Measurements from ENCODE around the gene NLGN2. TPM values are rescaled to one million over a fixed set of nuclear protein-coding genes. Genes with fewer than 3 reads are reported as not detected.
A peak's percentile ranks its signal among the peaks of the same experiment; 100 is the strongest.

The NLGN2 gene
- total RNA-seq, 1 experiment from 2014 or later, result 76.7 TPM

DNA sequence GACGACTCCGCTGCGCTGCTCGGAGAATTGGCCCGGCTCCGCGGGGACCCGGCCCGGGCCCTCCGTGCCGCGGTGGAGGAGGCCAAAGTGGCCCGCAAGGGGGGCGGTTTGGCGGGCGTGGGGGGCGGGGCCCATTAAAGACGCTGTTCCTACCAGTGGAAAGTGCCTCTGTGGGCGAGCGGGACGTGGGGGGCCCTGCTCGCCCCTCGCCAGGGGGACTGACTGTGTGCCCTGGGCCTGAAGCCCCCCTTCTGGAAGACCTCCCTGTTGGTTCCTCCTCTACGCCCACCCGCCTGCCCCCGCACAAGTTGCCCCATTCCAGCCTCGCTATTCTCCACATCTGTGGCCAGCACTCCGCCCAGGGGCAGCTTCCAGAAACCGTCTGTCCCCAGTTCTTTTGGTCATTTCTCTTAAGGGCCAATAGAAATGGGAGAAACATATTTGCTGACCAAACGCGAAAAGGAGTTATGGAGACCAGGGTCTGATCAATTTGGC is 29.8 kb downstream of the NLGN2 start (continued):
- TF ChIP-seq, protein P1, sequence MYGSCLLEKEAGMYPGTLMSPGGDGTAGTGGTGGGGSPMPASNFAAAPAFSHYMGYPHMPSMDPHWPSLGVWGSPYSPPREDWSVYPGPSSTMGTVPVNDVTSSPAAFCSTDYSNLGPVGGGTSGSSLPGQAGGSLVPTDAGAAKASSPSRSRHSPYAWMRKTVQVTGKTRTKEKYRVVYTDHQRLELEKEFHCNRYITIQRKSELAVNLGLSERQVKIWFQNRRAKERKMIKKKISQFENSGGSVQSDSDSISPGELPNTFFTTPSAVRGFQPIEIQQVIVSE (CRISPR knock-in tag; IDR thresholded peaks at IDR 0.05; ENCODE audit: borderline replicate concordance), result no peak
- TF ChIP-seq, protein P2, sequence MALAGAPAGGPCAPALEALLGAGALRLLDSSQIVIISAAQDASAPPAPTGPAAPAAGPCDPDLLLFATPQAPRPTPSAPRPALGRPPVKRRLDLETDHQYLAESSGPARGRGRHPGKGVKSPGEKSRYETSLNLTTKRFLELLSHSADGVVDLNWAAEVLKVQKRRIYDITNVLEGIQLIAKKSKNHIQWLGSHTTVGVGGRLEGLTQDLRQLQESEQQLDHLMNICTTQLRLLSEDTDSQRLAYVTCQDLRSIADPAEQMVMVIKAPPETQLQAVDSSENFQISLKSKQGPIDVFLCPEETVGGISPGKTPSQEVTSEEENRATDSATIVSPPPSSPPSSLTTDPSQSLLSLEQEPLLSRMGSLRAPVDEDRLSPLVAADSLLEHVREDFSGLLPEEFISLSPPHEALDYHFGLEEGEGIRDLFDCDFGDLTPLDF (CRISPR knock-in tag; IDR thresholded peaks at IDR 0.05), result no peak
- TF ChIP-seq, protein P3, sequence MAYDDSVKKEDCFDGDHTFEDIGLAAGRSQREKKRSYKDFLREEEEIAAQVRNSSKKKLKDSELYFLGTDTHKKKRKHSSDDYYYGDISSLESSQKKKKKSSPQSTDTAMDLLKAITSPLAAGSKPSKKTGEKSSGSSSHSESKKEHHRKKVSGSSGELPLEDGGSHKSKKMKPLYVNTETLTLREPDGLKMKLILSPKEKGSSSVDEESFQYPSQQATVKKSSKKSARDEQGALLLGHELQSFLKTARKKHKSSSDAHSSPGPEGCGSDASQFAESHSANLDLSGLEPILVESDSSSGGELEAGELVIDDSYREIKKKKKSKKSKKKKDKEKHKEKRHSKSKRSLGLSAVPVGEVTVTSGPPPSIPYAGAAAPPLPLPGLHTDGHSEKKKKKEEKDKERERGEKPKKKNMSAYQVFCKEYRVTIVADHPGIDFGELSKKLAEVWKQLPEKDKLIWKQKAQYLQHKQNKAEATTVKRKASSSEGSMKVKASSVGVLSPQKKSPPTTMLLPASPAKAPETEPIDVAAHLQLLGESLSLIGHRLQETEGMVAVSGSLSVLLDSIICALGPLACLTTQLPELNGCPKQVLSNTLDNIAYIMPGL (CRISPR knock-in tag; IDR thresholded peaks at IDR 0.05), result no peak
- TF ChIP-seq GTF2I (CRISPR knock-in tag; conservative IDR thresholded peaks at IDR 0.05) (no peak), ZNF671 (CRISPR knock-in tag; IDR thresholded peaks at IDR 0.05) (no peak), RELA (CRISPR knock-in tag; IDR thresholded peaks at IDR 0.05; ENCODE audit: borderline replicate concordance) (no peak)
- TF ChIP-seq, protein P4, sequence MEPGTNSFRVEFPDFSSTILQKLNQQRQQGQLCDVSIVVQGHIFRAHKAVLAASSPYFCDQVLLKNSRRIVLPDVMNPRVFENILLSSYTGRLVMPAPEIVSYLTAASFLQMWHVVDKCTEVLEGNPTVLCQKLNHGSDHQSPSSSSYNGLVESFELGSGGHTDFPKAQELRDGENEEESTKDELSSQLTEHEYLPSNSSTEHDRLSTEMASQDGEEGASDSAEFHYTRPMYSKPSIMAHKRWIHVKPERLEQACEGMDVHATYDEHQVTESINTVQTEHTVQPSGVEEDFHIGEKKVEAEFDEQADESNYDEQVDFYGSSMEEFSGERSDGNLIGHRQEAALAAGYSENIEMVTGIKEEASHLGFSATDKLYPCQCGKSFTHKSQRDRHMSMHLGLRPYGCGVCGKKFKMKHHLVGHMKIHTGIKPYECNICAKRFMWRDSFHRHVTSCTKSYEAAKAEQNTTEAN (CRISPR knock-in tag; IDR thresholded peaks at IDR 0.05), result no peak
- TF ChIP-seq, protein P5, sequence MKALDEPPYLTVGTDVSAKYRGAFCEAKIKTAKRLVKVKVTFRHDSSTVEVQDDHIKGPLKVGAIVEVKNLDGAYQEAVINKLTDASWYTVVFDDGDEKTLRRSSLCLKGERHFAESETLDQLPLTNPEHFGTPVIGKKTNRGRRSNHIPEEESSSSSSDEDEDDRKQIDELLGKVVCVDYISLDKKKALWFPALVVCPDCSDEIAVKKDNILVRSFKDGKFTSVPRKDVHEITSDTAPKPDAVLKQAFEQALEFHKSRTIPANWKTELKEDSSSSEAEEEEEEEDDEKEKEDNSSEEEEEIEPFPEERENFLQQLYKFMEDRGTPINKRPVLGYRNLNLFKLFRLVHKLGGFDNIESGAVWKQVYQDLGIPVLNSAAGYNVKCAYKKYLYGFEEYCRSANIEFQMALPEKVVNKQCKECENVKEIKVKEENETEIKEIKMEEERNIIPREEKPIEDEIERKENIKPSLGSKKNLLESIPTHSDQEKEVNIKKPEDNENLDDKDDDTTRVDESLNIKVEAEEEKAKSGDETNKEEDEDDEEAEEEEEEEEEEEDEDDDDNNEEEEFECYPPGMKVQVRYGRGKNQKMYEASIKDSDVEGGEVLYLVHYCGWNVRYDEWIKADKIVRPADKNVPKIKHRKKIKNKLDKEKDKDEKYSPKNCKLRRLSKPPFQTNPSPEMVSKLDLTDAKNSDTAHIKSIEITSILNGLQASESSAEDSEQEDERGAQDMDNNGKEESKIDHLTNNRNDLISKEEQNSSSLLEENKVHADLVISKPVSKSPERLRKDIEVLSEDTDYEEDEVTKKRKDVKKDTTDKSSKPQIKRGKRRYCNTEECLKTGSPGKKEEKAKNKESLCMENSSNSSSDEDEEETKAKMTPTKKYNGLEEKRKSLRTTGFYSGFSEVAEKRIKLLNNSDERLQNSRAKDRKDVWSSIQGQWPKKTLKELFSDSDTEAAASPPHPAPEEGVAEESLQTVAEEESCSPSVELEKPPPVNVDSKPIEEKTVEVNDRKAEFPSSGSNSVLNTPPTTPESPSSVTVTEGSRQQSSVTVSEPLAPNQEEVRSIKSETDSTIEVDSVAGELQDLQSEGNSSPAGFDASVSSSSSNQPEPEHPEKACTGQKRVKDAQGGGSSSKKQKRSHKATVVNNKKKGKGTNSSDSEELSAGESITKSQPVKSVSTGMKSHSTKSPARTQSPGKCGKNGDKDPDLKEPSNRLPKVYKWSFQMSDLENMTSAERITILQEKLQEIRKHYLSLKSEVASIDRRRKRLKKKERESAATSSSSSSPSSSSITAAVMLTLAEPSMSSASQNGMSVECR (CRISPR knock-in tag; IDR thresholded peaks at IDR 0.05; ENCODE audit: borderline replicate concordance), result no peak

DNA sequence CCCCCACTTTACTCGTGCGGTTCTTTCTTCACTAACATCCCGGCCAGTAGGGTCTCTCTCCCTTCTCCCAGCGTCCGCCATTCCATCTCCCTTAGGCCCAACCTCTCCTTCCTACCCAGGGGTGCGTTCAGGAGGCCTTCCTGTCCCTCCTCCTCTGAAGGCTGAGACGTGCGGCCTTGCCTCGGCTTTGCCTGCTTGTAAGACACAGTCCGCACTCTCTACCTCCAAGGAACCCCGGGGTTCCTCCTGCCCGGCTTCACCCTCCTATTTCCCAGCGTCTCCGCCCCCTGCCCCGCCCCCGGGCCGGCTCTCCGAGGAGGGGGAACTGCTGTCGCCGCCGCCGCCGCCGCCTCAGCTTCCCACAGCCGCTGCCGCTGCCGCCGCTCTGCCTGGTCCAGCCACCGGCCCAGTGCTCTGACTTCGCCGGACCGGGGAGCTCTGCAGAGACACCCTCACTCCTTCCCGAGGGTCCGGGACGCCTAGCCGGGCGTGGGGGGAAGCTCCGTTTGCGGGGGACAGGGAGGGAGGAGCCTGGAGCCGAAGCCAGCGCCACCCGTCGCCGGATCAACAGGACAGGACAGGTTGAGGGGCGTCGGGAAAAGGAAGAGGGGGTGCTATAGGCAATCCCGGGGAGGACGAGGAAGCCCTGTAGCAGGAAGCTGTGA is 30.4 kb downstream of the NLGN2 start:
- no peaks in the 10 kb centered on the region for H3K9me3 Mint-ChIP-seq
- ATAC-seq, result peak; percentile 1
- H3K27ac Mint-ChIP-seq, result peak overlapping the region; percentile 95
- peak; percentile 89 for DNase-seq (ENCODE audit: low spot score)
- no peaks in the 10 kb centered on the region for H3K36me3 Mint-ChIP-seq
- peaks cover 22% of the 10 kb centered on the region for H3K27me3 Mint-ChIP-seq (ENCODE audit: low read depth)
- ChIA-PET CTCF (interaction anchor here (0.6 to 4.7 kb wide), 15 partner anchors 8 to 152 kb away, joined by 3 to 69 read pairs (median 10); partner anchors contain the start of genes ACAP1, KCTD11, NEURL4 and PLSCR3), POLR2A (interaction anchor here (0.9 to 4.0 kb wide), 6 partner anchors 34 to 123 kb away, joined by 3 to 38 read pairs (median 3); partner anchors contain the start of genes POLR2A, SLC35G6, TMEM256 and ZBTB4)
- peaks cover 30% of the 10 kb centered on the region for H3K4me1 Mint-ChIP-seq
- H3K4me3 Mint-ChIP-seq, result peak overlapping the region; percentile 90
- TF ChIP-seq ELF4 (CRISPR knock-in tag; IDR thresholded peaks at IDR 0.05; ENCODE audit: low read depth), result no peak
- no peak for TF ChIP-seq GTF2I (CRISPR knock-in tag; conservative IDR thresholded peaks at IDR 0.05)
- TF ChIP-seq, protein P6, sequence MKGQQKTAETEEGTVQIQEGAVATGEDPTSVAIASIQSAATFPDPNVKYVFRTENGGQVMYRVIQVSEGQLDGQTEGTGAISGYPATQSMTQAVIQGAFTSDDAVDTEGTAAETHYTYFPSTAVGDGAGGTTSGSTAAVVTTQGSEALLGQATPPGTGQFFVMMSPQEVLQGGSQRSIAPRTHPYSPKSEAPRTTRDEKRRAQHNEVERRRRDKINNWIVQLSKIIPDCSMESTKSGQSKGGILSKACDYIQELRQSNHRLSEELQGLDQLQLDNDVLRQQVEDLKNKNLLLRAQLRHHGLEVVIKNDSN (CRISPR knock-in tag; IDR thresholded peaks at IDR 0.05), result no peak; the same call in 1 of the 2 replicates
- TF ChIP-seq, protein P7, sequence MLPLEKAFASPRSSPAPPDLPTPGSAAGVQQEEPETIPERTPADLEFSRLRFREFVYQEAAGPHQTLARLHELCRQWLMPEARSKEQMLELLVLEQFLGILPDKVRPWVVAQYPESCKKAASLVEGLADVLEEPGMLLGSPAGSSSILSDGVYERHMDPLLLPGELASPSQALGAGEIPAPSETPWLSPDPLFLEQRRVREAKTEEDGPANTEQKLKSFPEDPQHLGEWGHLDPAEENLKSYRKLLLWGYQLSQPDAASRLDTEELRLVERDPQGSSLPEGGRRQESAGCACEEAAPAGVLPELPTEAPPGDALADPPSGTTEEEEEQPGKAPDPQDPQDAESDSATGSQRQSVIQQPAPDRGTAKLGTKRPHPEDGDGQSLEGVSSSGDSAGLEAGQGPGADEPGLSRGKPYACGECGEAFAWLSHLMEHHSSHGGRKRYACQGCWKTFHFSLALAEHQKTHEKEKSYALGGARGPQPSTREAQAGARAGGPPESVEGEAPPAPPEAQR (CRISPR knock-in tag; IDR thresholded peaks at IDR 0.05), result no peak
- no peak for TF ChIP-seq RELA (CRISPR knock-in tag; IDR thresholded peaks at IDR 0.05; ENCODE audit: borderline replicate concordance)
- TF ChIP-seq, protein P8, sequence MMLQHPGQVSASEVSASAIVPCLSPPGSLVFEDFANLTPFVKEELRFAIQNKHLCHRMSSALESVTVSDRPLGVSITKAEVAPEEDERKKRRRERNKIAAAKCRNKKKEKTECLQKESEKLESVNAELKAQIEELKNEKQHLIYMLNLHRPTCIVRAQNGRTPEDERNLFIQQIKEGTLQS (CRISPR knock-in tag; conservative IDR thresholded peaks at IDR 0.05), result no peak
- no peak for TF ChIP-seq NR2C2 (CRISPR knock-in tag; IDR thresholded peaks at IDR 0.05)
- TF ChIP-seq MXD4 (CRISPR knock-in tag; IDR thresholded peaks at IDR 0.05; ENCODE audit: borderline replicate concordance), result no peak
- TF ChIP-seq KAT7 (CRISPR knock-in tag; IDR thresholded peaks at IDR 0.05; ENCODE audit: borderline replicate concordance), result peak; percentile 57; the same call in 1 of the 2 replicates
- TF ChIP-seq SMAD4 (CRISPR knock-in tag; IDR thresholded peaks at IDR 0.05), result no peak
- TF ChIP-seq CREB1 (CRISPR knock-in tag; IDR thresholded peaks at IDR 0.05), result no peak
- TF ChIP-seq, protein P9, sequence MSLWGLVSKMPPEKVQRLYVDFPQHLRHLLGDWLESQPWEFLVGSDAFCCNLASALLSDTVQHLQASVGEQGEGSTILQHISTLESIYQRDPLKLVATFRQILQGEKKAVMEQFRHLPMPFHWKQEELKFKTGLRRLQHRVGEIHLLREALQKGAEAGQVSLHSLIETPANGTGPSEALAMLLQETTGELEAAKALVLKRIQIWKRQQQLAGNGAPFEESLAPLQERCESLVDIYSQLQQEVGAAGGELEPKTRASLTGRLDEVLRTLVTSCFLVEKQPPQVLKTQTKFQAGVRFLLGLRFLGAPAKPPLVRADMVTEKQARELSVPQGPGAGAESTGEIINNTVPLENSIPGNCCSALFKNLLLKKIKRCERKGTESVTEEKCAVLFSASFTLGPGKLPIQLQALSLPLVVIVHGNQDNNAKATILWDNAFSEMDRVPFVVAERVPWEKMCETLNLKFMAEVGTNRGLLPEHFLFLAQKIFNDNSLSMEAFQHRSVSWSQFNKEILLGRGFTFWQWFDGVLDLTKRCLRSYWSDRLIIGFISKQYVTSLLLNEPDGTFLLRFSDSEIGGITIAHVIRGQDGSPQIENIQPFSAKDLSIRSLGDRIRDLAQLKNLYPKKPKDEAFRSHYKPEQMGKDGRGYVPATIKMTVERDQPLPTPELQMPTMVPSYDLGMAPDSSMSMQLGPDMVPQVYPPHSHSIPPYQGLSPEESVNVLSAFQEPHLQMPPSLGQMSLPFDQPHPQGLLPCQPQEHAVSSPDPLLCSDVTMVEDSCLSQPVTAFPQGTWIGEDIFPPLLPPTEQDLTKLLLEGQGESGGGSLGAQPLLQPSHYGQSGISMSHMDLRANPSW (CRISPR knock-in tag; conservative IDR thresholded peaks at IDR 0.05; ENCODE audit: low read depth), result no peak
- no peak for TF ChIP-seq FOXK1 (CRISPR knock-in tag; IDR thresholded peaks at IDR 0.05)

Data from WTC11 (cell line).